Fibroblast of lung (primary cell): ENCODE results near the gene CATSPERD. TPM values are rescaled to one million over a fixed set of nuclear protein-coding genes. Genes with fewer than 3 reads are reported as not detected.

ENCODE experiments used
- DNase-seq, 2 donors: peaks; one replicate each; pipeline versions ENCODE4 v3.0.0 to v3.0.0-alpha.2; 2010; ENCODE audit warnings: low read depth in 2 of 2
- H2AFZ ChIP-seq: 2 replicates; pipeline ENCODE4 v1.5.1; 2012; ENCODE audit warnings: low read length, control low read depth, inconsistent platforms
- H3K27ac ChIP-seq: 2 replicates; pipeline ENCODE4 v1.5.1; 2011; ENCODE audit warnings: low read length, control low read depth; ENCODE audit not compliant: insufficient read depth
- H3K27me3 ChIP-seq: 2 replicates; pipeline ENCODE4 v1.5.1; 2011; ENCODE audit warnings: mild to moderate bottlenecking, low read length; ENCODE audit not compliant: control insufficient read depth, insufficient read depth
- H3K36me3 ChIP-seq: 2 replicates; pipeline ENCODE4 v1.5.1; 2011; ENCODE audit warnings: low read length; ENCODE audit not compliant: control insufficient read depth, insufficient read depth
- H3K4me1 ChIP-seq: 2 replicates; pipeline ENCODE4 v1.5.1; 2011; ENCODE audit warnings: low read length; ENCODE audit not compliant: control insufficient read depth, insufficient read depth; ENCODE audit errors: extremely low read depth
- H3K4me2 ChIP-seq: 2 replicates; pipeline ENCODE4 v1.5.1; 2011; ENCODE audit warnings: low read length, control low read depth; ENCODE audit not compliant: insufficient read depth; ENCODE audit errors: extremely low read depth
- H3K4me3 ChIP-seq, 4 experiments: fragments of 200-600 bp in 1 of 4; sonication (generic) in 1 of 4; replicated peaks in 1 of 4; 2 replicates each; pipeline ENCODE4 v1.5.1; 2011 to 2016; ENCODE audit warnings: low read length in 4 of 4, low read depth in 3 of 4, mild to moderate bottlenecking in 3 of 4, control low read depth in 2 of 4, inconsistent platforms in 1 of 4, mixed read lengths in 1 of 4; ENCODE audit not compliant: insufficient read depth in 1 of 4; ENCODE audit errors: control extremely low read depth in 1 of 4
- H3K79me2 ChIP-seq: 2 replicates; pipeline ENCODE4 v1.5.1; 2012; ENCODE audit warnings: mild to moderate bottlenecking, low read length, inconsistent platforms; ENCODE audit not compliant: control insufficient read depth, insufficient read depth
- H3K9ac ChIP-seq: 2 replicates; pipeline ENCODE4 v1.5.1; 2011; ENCODE audit warnings: mild to moderate bottlenecking, low read length, control low read depth; ENCODE audit not compliant: insufficient read depth
- H3K9me3 ChIP-seq: 2 replicates; pipeline ENCODE4 v1.5.1; 2012; ENCODE audit warnings: low read depth, low read length; ENCODE audit not compliant: control insufficient read depth, insufficient read depth
- H4K20me1 ChIP-seq: 2 replicates; pipeline ENCODE4 v1.5.1; 2011; ENCODE audit warnings: low read length; ENCODE audit not compliant: control insufficient read depth, insufficient read depth; ENCODE audit errors: extremely low read depth
- CTCF ChIP-seq, 2 donors: IDR thresholded peaks in 1 of 2; conservative IDR thresholded peaks in 1 of 2; 1 replicate in 1 of 2; 2 replicates in 1 of 2; pipeline ENCODE4 v1.5.1; 2011 to 2012; ENCODE audit warnings: low read length in 2 of 2, control low read depth in 1 of 2, inconsistent platforms in 1 of 2, low read depth in 1 of 2, mild to moderate bottlenecking in 1 of 2
- EZH2 ChIP-seq: IDR thresholded peaks from 2 replicates; pipeline ENCODE4 v1.5.1; 2012; ENCODE audit warnings: low read length, control low read depth, mild to moderate bottlenecking; ENCODE audit errors: missing control alignments
- polyA plus RNA-seq, 2 donors: library from polyadenylated mRNA; depleted of rRNA in 1 of 2; stranded (reverse) in 1 of 2; unstranded in 1 of 2; fragments of >200 nt; gene quantifications; 2 replicates each; pipeline ENCODE4 v1.2.1, GENCODE V29; 2011 to 2012; ENCODE audit warnings: missing spikeins in 1 of 2
- total RNA-seq: library from RNA; depleted of rRNA; stranded (reverse); fragments of >200 nt; gene quantifications from 2 replicates; pipeline ENCODE4 v1.2.1, GENCODE V29; 2014

CATSPERD gene
- total and polyA plus RNA-seq, 2 donors (not counting 1 experiment from before 2014, with no cell fraction given): not detected

GRCh38 chr19:5717215-5717935 lies 3.1 kb upstream of the CATSPERD start:
- peak overlapping the region in 2 of 4 experiments; percentile 93 to 98 for H3K4me3 ChIP-seq
- no peaks in the 10 kb centered on the region for H3K27me3 ChIP-seq
- peak overlapping the region; percentile 92 for H3K27ac ChIP-seq
- H3K36me3 ChIP-seq: peaks cover 14% of the 10 kb centered on the region
- peaks cover 9% of the 10 kb centered on the region for H3K4me1 ChIP-seq
- H2AFZ ChIP-seq: no peak overlapping the region
- no peaks in the 10 kb centered on the region for H4K20me1 ChIP-seq
- H3K79me2 ChIP-seq: peaks cover 49% of the 10 kb centered on the region
- no peak for DNase-seq
- TF ChIP-seq EZH2: no peak
- TF ChIP-seq CTCF (conservative IDR thresholded peaks at IDR 0.05 in 1 of 2, IDR thresholded peaks at IDR 0.05 in 1 of 2; ENCODE audit: low read depth in 1 of 2, low read length in 2 of 2): no peak
- H3K4me2 ChIP-seq: peak overlapping the region; percentile 81
- no peaks in the 10 kb centered on the region for H3K9me3 ChIP-seq
- no peak overlapping the region for H3K9ac ChIP-seq

GRCh38 chr19:5718037-5718578 lies 2.3 kb upstream of the CATSPERD start:
- Histone ChIP-seq H3K9ac (peak overlapping the region; percentile 32), H4K20me1 (no peaks in the 10 kb centered on the region), H2AFZ (no peak overlapping the region), H3K9me3 (no peaks in the 10 kb centered on the region), H3K27ac (peak overlapping the region; percentile 92), H3K4me2 (peak overlapping the region; percentile 89), H3K36me3 (peaks cover 8% of the 10 kb centered on the region), H3K4me1 (peaks cover 9% of the 10 kb centered on the region), H3K79me2 (peaks cover 49% of the 10 kb centered on the region), H3K27me3 (no peaks in the 10 kb centered on the region), H3K4me3 (peak overlapping the region; percentile 71 to 98 (median 88))
- TF ChIP-seq EZH2 (no peak), CTCF (conservative IDR thresholded peaks at IDR 0.05 in 1 of 2, IDR thresholded peaks at IDR 0.05 in 1 of 2; ENCODE audit: low read depth in 1 of 2, low read length in 2 of 2) (no peak)
- peak; percentile 52 to 63 for DNase-seq

GRCh38 chr19:5718579-5719273 lies 1.7 kb upstream of the CATSPERD start:
- Histone ChIP-seq H4K20me1 (no peaks in the 10 kb centered on the region), H3K4me2 (peak overlapping the region; percentile 89), H2AFZ (no peak overlapping the region), H3K4me1 (peaks cover 9% of the 10 kb centered on the region), H3K4me3 (peak overlapping the region; percentile 71 to 98 (median 88)), H3K36me3 (peaks cover 4% of the 10 kb centered on the region), H3K27me3 (no peaks in the 10 kb centered on the region), H3K9ac (peak overlapping the region; percentile 81), H3K9me3 (no peaks in the 10 kb centered on the region), H3K27ac (peak overlapping the region; percentile 92), H3K79me2 (peaks cover 49% of the 10 kb centered on the region)
- DNase-seq: peak; percentile 86 to 92
- no peak for TF ChIP-seq EZH2
- TF ChIP-seq CTCF (conservative IDR thresholded peaks at IDR 0.05 in 1 of 2, IDR thresholded peaks at IDR 0.05 in 1 of 2; ENCODE audit: low read depth in 1 of 2, low read length in 2 of 2): no peak
